GM19240 (cell line): ENCODE measurements around the gene TTC1.
"Not testable (repeated sequence)": the region's sequence is repeated elsewhere in the genome, so short reads cannot be mapped to it uniquely, and the experiment has no call there.

ENCODE experiments used
- DNase-seq: peaks from one replicate; pipeline ENCODE4 v3.0.0; 2011; ENCODE audit warnings: low spot score; ENCODE audit not compliant: insufficient read length

TTC1 gene

DNA sequence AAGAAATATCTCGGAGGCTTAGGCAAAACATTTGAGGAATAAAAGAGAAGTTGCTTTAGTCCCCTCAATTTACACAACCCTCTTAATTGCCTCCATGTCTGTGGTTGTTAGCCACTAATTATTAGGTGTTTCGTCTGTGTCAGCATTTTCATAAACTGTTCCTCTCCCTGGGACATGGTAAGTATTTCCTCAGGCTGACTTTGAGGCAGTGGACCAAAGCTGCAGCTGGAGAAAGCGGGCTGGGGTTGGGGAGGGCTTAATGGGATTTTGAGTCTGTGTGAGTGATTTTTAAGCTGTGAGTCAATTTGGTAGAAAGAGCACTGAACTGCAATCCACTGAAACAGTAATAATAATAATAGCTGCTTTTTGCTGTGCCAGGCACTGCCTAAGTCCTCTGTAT is 13.0 kb upstream of the TTC1 start:
- no peak for DNase-seq

DNA sequence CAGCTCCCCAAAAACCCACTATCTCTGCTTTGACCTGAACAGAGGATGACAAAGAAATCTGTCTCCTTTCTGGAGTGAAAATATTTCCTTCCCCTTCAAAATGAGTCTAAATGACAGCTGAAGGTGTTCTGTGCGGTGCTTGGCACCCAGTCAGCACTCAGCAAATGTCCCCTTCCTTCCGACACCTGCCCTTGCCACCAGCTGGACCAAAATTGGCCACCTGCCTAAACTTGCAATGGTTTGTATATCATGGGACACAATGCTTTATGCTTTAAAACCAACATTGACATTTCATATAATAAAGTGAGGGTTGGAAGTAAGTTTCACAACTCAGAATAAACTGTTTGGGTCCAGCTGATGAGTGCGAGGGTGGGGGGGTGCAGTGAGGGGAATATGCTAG is 7.5 kb upstream of the TTC1 start:
- no peak for DNase-seq

DNA sequence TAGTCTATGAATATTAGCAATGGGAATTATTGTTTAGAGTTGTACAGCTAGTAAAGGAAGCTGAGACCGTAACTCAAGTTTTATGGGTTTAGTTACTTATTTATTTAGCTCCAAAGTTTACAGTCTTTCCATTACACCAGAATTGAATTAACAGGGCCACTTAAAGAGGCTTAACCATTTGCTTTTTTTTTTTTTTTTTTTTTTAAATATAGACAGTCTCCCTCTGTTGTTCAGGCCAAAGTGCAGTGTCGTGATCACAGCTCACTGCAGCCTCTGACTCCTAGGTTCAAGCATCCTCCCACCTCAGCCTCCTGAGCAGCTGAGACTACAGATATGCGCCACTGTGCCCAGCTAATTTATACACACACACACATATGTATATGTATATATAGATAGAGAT is 1.4 kb upstream of the TTC1 start:
- no peak for DNase-seq

DNA sequence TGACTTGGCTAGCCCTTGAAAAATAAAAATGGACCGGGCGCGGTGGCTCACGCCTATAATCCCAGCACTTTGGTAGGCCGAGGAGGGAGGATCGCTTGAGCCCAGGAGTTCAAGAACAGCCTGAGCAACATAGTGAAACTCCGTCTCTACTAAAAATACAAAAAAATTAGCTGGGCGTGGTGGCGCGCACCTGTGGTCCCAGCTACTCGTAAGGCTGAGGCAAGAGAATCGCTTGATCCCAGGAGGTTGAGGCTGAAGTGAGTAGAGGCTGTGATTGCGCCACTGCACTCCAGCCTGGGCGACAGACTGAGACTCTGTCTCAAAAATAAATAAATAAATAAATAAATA is 436 bp upstream of the TTC1 start:
- DNase-seq, result not testable (repeated sequence)

DNA sequence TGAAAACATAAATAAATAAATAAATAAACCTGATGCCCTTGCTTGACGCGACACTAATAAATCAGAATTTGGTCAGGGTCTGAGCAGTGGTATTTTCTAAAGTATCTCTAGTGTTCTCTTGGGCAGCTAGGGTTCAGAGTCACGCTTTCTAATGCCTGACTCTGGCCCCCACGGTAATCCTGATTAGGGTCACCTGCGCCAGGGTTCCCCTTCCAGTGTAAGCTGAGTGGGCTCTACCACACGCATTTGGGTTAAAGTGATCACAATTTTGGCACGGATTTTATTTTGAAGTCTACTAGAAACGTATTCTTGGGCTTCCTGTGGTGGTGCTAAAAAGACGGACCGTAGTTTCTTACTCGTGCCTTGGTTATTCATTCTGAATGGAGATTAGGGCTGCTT is 651 bp downstream of the TTC1 start:
- DNase-seq, result no peak

DNA sequence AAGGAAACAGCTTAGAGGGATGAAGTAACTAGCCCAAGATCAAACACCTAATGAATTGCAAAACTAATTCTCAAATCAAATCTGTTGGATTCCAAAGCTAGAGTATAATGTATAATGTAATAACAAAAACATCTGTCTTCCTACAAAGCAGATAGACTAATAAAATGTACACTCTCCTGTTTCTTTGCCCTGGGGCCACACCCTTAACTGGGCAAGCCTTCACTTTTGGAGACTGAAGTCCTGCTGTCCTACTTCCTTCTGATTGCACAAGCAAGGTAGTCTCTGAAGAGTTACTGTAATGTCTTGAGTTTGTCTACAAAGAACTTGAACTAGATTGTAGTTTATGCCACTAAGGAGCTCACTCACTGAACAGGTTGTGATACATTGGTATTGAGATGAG is 2.5 kb downstream of the TTC1 start:
- DNase-seq, result no peak

DNA sequence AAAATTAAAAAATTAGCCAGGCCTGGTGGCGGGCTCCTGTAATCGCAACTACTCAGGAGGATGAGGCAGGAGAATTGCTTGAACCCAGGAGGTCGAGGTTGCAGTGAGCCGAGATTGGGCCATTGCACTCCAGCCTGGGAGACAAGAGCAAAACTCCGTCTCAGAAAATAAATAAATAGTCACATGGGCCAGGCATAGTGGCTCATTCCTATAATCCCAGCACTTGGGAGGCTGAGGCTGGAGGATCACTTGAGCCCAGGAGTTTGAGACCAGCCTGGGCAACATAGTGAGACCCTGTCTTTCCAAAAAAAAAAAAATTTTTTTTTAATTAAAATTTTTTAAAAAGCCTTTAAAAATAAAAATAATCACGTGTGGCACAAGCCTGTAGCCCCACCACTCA is 5.3 kb downstream of the TTC1 start:
- DNase-seq, result not testable (repeated sequence)

- DNase-seq, result no peak
Observed at GRCh38 chr5:160018945-160019625, 10.1 kb downstream of the TTC1 start.

DNA sequence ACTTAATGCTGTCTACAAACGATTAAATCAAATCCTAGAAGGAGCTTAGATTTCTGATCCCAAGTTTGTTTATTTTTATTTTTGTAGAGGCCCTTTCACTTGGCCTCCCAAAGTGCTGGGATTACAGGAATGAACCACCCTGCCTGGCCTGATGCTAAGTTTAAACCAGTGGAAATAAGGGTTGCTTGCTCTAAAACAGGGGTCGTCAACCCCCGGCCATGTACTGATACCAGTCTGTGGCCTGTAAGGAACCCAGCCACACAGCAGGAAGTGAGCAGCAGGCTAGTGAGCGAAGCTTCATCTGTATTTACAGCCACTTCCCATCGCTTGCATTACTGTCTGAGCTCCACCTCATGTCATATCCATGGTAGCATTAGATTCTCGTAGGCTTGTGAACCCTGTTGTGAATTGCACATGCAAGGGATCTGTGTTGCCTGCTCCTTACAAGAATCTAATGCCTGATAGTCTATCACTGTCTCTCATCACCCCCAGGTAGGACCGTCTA is 11.4 kb downstream of the TTC1 start:
- DNase-seq, result no peak

DNA sequence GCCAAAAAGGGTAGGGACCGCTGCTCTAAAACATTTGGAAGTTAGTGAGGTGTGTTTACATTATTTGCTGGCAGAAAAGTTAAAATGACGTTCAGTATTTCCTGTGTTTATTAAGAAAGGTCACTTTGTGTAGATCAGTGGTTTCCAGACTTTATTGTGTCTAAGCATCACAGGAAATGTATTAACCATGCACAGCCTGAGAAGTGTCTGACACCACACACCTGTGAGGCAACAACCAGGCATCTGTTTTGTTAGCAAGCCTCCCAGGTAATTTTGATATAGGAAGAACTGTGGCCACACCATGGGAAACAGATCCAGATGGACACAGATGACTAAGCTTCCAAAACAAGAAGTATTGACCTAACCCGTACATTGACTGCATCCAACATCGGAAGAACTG is 12.0 kb downstream of the TTC1 start:
- DNase-seq, result no peak

GRCh38 chr5:160021831-160022446 is 13.0 kb downstream of the TTC1 start:
- peak; percentile 14 for DNase-seq

GRCh38 chr5:160023007-160023907 is 14.3 kb downstream of the TTC1 start:
- no peak for DNase-seq

DNA sequence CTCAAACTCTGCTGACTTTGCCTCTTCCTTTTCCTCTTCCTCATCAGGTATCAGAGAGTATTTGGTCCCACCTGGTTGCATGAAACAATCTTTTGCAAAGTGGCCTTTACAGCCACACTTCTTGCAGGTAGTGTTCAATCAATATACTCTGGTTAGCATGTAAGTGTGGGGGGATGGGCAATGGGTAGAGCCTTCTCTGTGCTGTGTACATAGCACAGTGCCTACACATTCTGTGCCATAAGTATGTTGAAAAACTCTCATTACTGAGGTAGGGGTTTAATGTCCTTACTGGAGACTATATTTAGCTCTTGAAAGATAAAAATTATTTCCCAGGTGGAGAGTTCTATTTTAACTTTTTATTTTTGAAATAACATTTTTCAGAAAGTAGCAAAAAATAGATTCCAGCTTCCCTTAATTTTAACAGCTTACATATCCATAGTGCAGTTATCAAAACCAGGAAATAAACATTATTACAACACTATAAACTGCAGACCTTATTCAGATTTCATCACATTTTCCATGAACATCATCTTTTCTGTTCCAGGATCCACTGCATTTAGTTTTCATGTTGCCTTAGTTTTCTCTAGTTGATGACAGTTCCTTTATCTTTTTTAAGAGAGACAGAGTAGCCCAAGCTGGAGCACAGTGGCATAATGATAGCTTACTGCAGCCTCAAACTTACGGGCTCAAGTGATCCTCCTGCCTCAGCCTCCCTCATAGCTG is 15.1 kb downstream of the TTC1 start:
- DNase-seq, result no peak

- DNase-seq, result no peak
Observed at GRCh38 chr5:160029004-160029403, 20.1 kb downstream of the TTC1 start.

DNA sequence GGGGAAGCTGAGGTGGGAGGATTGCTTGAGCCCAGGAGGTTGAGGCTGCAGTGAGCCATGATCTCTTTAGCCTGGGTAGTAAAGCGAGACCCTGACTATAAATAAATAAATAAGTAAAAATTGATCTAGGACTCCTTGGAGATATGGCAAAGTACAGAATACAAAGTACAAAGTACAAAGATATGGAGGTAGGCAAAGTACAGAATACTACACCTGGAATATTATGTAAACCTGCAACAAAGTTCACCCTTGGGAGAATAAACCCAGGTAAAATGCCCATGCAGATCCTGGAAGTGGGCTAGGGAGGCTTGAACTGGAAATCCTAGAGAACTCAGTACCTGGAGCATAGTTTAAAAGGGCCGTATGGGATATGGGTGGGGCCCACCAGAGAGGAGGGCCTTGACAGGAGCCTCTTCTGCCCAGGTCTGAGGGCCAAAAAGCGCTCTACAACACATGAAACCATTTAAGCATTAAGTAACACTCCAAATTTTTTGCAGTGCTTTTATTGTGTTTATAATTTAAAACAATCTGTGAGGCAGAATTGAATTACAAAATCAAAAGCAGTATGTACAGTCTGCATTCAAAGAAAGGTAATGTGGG is 20.7 kb downstream of the TTC1 start:
- no peak for DNase-seq

DNA sequence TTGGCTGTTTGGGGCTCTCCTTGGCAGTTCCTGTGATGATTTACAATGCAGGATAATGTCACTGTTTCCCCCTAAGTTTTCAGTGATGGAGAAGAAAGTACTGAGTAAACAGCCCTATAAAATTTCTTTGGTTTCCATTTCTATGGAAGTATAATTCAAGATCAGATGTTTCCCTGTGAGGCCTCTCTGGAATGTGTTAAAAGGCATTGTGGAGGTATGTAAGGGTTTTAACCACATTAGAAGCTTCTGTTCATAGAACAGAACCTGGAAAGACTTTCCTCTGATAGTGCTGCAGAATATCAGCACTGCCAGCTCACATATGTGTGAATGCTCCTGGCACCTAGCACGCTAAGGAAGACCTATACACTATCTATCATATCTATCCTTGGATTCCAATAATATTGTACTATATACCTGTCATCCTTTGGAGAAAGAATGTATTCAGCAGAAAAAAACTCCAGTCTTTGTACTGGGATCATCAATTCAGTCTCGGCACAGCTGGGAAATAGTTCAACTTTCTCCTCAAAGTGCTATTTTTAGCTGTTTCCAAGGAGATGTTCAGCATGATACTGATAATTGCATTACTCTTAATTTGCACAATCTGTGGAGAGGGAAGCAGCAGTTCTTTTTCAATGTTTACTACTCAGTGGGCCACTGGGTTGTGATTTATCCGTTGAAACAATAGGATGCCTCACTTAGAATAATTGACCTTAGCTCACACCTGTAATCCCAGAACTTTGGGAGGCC is 21.9 kb downstream of the TTC1 start:
- DNase-seq, result no peak

DNA sequence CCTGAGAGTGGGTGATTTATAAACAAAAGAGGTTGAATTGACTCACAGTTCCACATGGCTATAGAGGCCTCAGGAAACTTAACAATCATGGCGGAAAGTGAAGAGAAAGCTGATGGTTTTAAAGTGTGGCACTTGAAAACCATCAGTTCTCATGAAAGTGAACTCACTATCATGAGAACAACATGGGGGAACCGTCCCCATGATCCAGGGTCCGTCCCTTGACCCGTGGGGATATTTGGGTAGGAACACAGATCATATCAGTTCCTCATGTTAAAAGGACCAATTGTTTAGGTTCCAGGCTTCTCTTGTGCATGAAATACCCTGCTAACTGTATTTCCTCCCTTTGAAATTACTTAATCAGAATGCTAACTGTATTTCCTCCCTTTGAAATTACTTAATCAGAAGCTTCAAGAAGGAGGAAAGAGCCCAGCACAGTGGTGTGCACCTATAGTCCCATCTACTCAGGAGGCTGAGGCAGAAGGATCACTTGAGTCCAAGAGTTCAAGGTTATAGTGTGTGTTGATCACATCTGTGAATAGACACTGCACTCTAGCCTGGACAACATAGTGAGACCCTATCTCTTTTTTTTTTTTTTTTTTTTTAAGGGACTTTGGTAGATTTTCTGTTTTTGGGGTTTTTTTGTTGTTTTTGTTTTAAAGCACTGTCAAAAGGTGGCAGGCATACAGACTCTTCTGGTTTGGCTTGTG is 24.8 kb downstream of the TTC1 start:
- DNase-seq, result no peak

DNA sequence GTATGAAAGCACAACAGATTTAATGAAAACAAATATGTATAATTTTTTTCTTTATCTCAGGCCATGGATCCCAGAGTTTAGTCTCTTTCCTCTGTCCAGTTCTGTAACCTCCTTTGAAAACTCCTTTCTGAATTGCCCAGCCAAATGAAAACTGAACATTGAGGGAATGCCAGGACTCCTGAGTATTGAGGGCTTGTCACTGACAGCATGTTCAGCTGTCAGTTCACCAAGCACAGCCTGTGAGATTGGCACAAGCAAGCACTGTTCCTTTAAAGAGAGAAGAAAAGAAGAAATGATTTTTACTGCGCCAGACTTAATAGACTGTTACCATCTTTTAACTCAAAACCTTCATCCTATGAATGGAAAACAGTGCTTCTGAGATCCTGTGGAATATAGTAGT is 27.3 kb downstream of the TTC1 start:
- DNase-seq, result no peak

DNA sequence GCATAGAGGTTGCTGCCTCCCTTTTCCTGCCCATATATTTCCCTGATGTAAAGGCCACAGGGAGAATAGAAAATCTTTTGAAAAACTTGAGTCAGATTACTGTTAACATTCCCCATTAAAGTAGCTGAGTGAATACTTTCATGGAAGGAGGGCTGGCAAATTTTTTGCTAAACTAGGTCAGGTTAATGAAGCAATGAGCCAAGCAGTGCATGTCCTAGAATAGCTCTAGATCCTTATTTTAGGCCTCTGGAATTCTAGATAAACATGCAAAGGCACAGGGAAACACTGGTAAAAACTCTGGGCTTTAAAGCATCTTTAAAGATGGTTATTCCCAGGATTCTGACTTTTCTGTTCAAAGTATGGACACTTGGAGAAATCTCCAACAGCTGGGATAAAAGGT is 27.9 kb downstream of the TTC1 start:
- no peak for DNase-seq
